Liver (tissue), 3 donors: ENCODE measurements around the gene FADD.

Source experiments
- ATF3 ChIP-seq: IDR thresholded peaks from 2 replicates; pipeline ENCODE4 v1.6.1; 2016; ENCODE audit warnings: antibody characterized with exemption
- FOXA1 ChIP-seq: IDR thresholded peaks from 2 replicates; pipeline ENCODE4 v1.6.1; 2016; ENCODE audit warnings: antibody characterized with exemption
- GABPA ChIP-seq, 2 donors: IDR thresholded peaks in 1 of 2; conservative IDR thresholded peaks in 1 of 2; 2 replicates each; pipeline ENCODE4 v1.6.1; 2016; ENCODE audit warnings: antibody characterized with exemption in 2 of 2, mild to moderate bottlenecking in 1 of 2, moderate library complexity in 1 of 2
- HNF4G ChIP-seq: IDR thresholded peaks from 2 replicates; pipeline ENCODE4 v1.6.1; 2016; ENCODE audit warnings: antibody characterized with exemption
- JUND ChIP-seq, 2 donors: IDR thresholded peaks; 2 replicates each; pipeline ENCODE4 v1.6.1; 2016; ENCODE audit warnings: antibody characterized with exemption in 2 of 2
- NR2F2 ChIP-seq: IDR thresholded peaks from 2 replicates; pipeline ENCODE4 v1.6.1; 2016; ENCODE audit warnings: antibody characterized with exemption
- RAD21 ChIP-seq, 2 donors: IDR thresholded peaks; 2 replicates each; pipeline ENCODE4 v1.6.1; 2016; ENCODE audit warnings: antibody characterized with exemption in 2 of 2, mild to moderate bottlenecking in 2 of 2
- RXRA ChIP-seq, 2 donors: IDR thresholded peaks; 2 replicates each; pipeline ENCODE4 v1.6.1; 2017 to 2018; ENCODE audit warnings: antibody characterized with exemption in 2 of 2, mild to moderate bottlenecking in 1 of 2
- ZBTB33 ChIP-seq: IDR thresholded peaks from 2 replicates; pipeline ENCODE4 v1.6.1; 2016; ENCODE audit warnings: antibody characterized with exemption
- TF ChIP-seq, protein P1 (sequence below): fragments of 150-350 bp; IDR thresholded peaks from 2 replicates; pipeline ENCODE4 v1.5.1; 2017; ENCODE audit warnings: improper control_type of control experiment, low read depth, low read length; ENCODE audit not compliant: missing input control
- TF ChIP-seq, protein P2 (sequence below): IDR thresholded peaks from 2 replicates; pipeline ENCODE4 v1.6.1; 2016; ENCODE audit warnings: antibody characterized with exemption
- TF ChIP-seq, protein P3 (sequence below): IDR thresholded peaks from 2 replicates; pipeline ENCODE4 v1.6.1; 2016; ENCODE audit warnings: antibody characterized with exemption, mild to moderate bottlenecking
- donor health status: healthy.
- donor health status: healthy.

DNA sequence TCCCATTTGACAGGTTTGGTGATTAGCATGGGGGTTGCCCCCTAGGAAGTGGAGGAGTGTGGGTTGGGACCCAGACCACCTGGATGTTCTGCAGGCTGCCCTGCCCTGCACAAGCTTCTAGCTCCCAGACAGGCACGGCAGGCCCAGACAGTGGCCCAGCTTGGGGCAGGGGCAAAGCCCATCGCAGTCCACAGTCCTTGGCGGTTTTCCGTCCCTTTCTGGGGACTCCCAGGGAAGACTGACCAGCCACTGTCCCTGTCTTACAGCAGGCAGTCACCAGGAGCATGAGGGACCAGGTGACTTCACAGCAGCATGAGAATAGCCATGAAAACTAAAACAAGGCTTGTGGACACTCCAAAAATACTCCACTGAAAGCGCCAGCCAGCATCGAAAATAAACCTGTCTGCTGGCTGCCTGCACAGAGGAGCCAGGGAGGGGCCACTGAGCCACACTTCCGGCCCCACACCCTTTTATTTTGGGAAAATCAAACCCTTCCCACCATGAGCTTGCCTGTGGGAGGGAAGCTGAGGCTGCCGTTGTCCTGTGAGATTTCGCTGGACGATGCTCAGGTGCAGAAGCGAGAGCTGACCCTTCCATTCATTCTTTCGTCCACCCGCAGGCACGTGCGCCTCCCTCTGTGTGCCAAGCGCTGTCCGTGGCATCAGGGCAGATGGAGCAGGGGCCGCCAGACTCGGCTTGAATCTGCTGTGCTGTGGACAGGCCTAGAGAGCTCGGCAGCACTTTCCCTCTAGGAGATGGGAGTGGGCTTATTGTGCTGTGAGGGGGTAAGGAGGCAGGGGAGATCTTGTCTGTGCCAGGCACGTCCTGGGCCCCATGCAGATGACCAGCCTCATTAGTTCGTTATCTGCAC is 28.0 kb downstream of the FADD start:
- TF ChIP-seq, protein P1, sequence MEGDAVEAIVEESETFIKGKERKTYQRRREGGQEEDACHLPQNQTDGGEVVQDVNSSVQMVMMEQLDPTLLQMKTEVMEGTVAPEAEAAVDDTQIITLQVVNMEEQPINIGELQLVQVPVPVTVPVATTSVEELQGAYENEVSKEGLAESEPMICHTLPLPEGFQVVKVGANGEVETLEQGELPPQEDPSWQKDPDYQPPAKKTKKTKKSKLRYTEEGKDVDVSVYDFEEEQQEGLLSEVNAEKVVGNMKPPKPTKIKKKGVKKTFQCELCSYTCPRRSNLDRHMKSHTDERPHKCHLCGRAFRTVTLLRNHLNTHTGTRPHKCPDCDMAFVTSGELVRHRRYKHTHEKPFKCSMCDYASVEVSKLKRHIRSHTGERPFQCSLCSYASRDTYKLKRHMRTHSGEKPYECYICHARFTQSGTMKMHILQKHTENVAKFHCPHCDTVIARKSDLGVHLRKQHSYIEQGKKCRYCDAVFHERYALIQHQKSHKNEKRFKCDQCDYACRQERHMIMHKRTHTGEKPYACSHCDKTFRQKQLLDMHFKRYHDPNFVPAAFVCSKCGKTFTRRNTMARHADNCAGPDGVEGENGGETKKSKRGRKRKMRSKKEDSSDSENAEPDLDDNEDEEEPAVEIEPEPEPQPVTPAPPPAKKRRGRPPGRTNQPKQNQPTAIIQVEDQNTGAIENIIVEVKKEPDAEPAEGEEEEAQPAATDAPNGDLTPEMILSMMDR = no peak
- TF ChIP-seq RXRA (IDR thresholded peaks at IDR 0.05) (no peak), FOXA1 (no peak), ZBTB33 (no peak), RAD21 (IDR thresholded peaks at IDR 0.05) (no peak), GABPA (IDR thresholded peaks at IDR 0.05 in 1 of 2, conservative IDR thresholded peaks at IDR 0.05 in 1 of 2) (no peak), HNF4G (no peak), JUND (IDR thresholded peaks at IDR 0.05) (no peak), ATF3 (no peak), NR2F2 (no peak)
- TF ChIP-seq, protein P2, sequence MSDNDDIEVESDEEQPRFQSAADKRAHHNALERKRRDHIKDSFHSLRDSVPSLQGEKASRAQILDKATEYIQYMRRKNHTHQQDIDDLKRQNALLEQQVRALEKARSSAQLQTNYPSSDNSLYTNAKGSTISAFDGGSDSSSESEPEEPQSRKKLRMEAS = no peak
- TF ChIP-seq, protein P3, sequence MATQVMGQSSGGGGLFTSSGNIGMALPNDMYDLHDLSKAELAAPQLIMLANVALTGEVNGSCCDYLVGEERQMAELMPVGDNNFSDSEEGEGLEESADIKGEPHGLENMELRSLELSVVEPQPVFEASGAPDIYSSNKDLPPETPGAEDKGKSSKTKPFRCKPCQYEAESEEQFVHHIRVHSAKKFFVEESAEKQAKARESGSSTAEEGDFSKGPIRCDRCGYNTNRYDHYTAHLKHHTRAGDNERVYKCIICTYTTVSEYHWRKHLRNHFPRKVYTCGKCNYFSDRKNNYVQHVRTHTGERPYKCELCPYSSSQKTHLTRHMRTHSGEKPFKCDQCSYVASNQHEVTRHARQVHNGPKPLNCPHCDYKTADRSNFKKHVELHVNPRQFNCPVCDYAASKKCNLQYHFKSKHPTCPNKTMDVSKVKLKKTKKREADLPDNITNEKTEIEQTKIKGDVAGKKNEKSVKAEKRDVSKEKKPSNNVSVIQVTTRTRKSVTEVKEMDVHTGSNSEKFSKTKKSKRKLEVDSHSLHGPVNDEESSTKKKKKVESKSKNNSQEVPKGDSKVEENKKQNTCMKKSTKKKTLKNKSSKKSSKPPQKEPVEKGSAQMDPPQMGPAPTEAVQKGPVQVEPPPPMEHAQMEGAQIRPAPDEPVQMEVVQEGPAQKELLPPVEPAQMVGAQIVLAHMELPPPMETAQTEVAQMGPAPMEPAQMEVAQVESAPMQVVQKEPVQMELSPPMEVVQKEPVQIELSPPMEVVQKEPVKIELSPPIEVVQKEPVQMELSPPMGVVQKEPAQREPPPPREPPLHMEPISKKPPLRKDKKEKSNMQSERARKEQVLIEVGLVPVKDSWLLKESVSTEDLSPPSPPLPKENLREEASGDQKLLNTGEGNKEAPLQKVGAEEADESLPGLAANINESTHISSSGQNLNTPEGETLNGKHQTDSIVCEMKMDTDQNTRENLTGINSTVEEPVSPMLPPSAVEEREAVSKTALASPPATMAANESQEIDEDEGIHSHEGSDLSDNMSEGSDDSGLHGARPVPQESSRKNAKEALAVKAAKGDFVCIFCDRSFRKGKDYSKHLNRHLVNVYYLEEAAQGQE = no peak
